IMR-90 (cell line): Measurements from ENCODE around the gene ID1.

Experiments
- CEBPB ChIP-seq: IDR thresholded peaks from 2 replicates; pipeline ENCODE4 v1.6.1; 2012; ENCODE audit warnings: low read depth, low read length, improper control_type of control experiment
- CTCF ChIP-seq: conservative IDR thresholded peaks from 2 replicates; pipeline ENCODE4 v1.5.1; 2012; ENCODE audit warnings: mild to moderate bottlenecking, low read depth, low read length, improper control_type of control experiment
- MAFK ChIP-seq: IDR thresholded peaks from 2 replicates; pipeline ENCODE4 v1.6.1; 2012; ENCODE audit warnings: low read depth, low read length, improper control_type of control experiment
- MAZ ChIP-seq: IDR thresholded peaks from 2 replicates; pipeline ENCODE4 v1.6.1; 2012; ENCODE audit warnings: low read depth, mild to moderate bottlenecking, low read length, improper control_type of control experiment, moderate library complexity, borderline replicate concordance
- MXI1 ChIP-seq: IDR thresholded peaks from 2 replicates; pipeline ENCODE4 v1.6.1; 2012; ENCODE audit warnings: low read depth, mild to moderate bottlenecking, low read length, moderate library complexity, borderline replicate concordance
- POLR2A ChIP-seq: IDR thresholded peaks from 2 replicates; pipeline ENCODE4 v1.6.1; 2012; ENCODE audit warnings: mild to moderate bottlenecking, low read depth, low read length
- RAD21 ChIP-seq: IDR thresholded peaks from 2 replicates; pipeline ENCODE4 v1.6.1; 2012; ENCODE audit warnings: low read length, improper control_type of control experiment
- RFX5 ChIP-seq: IDR thresholded peaks from 2 replicates; pipeline ENCODE4 v1.8.0; 2012; ENCODE audit warnings: low read depth, mild to moderate bottlenecking, low read length, moderate library complexity
- SMC3 ChIP-seq: fragments of 150-350 bp; IDR thresholded peaks from 2 replicates; pipeline ENCODE4 v1.6.1; 2016; ENCODE audit warnings: low read depth, mild to moderate bottlenecking, antibody characterized with exemption, low read length, moderate library complexity

- TF ChIP-seq CTCF (no peak), RAD21 (no peak), POLR2A (no peak), MAZ (no peak), CEBPB (no peak), RFX5 (no peak), MXI1 (no peak), SMC3 (no peak), MAFK (no peak)
Measured at GRCh38 chr20:31568773-31569162, 36.3 kb upstream of the ID1 start.
